ENCODE results near the gene SNAP29. TPM values are rescaled to one million over a fixed set of nuclear protein-coding genes. Genes with fewer than 3 reads are reported as not detected.

SNAP29 gene
- total and polyA plus RNA-seq, 9 of the 15 experiments (the other 6 are each of a cell fraction or from before 2014, with no cell fraction given) = 19.5 to 250 (median 75.9) TPM

DNA sequence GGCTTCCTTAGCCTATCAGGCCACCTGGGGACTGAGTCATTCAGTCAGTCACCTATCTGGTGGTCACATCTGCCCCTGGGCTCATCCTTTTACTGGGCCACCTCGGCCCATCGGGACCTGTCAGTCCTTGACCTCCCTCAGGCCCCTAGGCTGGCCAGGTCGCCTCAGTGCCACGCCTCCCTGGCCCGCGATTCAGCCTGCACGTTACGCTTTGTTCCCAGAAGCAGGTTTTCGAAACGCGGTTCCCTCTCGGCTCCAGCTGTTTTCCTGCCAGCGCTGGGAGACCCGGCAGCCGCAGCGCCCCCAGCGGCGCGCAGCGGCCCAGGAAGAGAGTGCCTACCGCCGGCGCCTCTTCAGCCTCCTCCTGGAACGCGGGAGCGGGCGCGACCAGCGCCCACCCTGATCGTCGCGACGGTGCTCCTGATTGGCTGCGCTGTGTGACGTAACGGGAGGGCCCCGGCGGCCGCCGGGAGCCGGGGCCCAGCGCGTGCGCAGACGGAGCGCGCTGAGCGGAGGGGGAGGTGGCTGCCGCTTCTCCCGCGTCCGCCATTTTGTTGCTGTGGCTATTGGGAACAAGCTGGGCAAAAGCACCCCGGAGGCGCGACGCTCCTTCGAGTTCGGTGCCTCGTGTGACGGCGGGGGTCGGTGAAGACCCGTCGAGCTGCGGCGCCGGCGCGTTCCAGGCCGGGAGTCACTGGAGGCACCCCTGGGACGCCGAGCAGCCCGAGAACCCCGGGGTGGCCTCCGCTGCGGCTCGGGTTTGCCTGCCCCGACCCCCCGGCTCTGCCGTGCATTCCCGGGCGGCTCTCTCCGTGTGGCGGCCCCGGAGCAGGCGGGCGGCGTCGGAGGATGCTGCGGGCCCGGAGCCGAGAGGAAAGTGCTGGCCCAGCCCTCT is 58.4 kb downstream of the SNAP29 start, which contains the start of gene CRKL (continued):
- TF ChIP-seq, protein P1, sequence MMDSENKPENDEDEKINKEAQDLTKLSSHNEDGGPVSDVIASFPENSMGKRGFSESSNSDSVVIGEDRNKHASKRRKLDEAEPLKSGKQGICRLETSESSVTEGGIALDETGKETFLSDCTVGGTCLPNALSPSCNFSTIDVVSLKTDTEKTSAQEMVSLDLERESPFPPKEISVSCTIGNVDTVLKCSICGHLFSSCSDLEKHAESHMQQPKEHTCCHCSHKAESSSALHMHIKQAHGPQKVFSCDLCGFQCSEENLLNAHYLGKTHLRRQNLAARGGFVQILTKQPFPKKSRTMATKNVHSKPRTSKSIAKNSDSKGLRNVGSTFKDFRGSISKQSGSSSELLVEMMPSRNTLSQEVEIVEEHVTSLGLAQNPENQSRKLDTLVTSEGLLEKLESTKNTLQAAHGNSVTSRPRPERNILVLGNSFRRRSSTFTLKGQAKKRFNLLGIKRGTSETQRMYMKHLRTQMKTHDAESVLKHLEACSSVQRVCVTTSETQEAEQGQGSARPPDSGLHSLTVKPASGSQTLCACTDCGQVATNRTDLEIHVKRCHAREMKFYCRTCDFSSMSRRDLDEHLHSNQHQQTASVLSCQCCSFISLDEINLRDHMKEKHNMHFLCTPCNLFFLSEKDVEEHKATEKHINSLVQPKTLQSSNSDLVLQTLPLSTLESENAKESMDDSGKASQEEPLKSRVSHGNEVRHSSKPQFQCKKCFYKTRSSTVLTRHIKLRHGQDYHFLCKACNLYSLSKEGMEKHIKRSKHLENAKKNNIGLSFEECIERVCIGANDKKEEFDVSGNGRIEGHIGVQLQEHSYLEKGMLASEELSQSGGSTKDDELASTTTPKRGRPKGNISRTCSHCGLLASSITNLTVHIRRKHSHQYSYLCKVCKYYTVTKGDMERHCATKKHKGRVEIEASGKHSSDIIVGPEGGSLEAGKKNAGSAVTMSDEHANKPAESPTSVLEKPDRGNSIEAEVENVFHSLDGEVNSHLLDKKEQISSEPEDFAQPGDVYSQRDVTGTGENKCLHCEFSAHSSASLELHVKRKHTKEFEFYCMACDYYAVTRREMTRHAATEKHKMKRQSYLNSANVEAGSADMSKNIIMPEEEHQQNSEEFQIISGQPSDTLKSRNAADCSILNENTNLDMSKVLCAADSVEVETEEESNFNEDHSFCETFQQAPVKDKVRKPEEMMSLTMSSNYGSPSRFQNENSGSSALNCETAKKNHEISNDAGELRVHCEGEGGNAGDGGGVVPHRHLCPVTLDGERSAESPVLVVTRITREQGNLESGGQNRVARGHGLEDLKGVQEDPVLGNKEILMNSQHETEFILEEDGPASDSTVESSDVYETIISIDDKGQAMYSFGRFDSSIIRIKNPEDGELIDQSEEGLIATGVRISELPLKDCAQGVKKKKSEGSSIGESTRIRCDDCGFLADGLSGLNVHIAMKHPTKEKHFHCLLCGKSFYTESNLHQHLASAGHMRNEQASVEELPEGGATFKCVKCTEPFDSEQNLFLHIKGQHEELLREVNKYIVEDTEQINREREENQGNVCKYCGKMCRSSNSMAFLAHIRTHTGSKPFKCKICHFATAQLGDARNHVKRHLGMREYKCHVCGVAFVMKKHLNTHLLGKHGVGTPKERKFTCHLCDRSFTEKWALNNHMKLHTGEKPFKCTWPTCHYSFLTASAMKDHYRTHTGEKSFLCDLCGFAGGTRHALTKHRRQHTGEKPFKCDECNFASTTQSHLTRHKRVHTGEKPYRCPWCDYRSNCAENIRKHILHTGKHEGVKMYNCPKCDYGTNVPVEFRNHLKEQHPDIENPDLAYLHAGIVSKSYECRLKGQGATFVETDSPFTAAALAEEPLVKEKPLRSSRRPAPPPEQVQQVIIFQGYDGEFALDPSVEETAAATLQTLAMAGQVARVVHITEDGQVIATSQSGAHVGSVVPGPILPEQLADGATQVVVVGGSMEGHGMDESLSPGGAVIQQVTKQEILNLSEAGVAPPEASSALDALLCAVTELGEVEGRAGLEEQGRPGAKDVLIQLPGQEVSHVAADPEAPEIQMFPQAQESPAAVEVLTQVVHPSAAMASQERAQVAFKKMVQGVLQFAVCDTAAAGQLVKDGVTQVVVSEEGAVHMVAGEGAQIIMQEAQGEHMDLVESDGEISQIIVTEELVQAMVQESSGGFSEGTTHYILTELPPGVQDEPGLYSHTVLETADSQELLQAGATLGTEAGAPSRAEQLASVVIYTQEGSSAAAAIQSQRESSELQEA (IDR thresholded peaks at IDR 0.05; ENCODE audit: low read depth) = no peak
- TF ChIP-seq TEAD2 (tag; IDR thresholded peaks at IDR 0.05) = no peak
- TF ChIP-seq, protein P2, sequence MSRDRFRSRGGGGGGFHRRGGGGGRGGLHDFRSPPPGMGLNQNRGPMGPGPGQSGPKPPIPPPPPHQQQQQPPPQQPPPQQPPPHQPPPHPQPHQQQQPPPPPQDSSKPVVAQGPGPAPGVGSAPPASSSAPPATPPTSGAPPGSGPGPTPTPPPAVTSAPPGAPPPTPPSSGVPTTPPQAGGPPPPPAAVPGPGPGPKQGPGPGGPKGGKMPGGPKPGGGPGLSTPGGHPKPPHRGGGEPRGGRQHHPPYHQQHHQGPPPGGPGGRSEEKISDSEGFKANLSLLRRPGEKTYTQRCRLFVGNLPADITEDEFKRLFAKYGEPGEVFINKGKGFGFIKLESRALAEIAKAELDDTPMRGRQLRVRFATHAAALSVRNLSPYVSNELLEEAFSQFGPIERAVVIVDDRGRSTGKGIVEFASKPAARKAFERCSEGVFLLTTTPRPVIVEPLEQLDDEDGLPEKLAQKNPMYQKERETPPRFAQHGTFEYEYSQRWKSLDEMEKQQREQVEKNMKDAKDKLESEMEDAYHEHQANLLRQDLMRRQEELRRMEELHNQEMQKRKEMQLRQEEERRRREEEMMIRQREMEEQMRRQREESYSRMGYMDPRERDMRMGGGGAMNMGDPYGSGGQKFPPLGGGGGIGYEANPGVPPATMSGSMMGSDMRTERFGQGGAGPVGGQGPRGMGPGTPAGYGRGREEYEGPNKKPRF (IDR thresholded peaks at IDR 0.05; ENCODE audit: low read depth, low read length) = no peak
- TF ChIP-seq ZNF133 (CRISPR knock-in tag; IDR thresholded peaks at IDR 0.05) = no peak
- TF ChIP-seq ZNF583 (CRISPR knock-in tag; IDR thresholded peaks at IDR 0.05) = no peak
- TF ChIP-seq SAP30 (IDR thresholded peaks at IDR 0.05; ENCODE audit: borderline replicate concordance, insufficient read depth, low read depth, low read length, poor library complexity, severe bottlenecking) = peak; percentile 100
- TF ChIP-seq MTA3 (IDR thresholded peaks at IDR 0.05; ENCODE audit: borderline replicate concordance) = no peak
- TF ChIP-seq, protein P3, sequence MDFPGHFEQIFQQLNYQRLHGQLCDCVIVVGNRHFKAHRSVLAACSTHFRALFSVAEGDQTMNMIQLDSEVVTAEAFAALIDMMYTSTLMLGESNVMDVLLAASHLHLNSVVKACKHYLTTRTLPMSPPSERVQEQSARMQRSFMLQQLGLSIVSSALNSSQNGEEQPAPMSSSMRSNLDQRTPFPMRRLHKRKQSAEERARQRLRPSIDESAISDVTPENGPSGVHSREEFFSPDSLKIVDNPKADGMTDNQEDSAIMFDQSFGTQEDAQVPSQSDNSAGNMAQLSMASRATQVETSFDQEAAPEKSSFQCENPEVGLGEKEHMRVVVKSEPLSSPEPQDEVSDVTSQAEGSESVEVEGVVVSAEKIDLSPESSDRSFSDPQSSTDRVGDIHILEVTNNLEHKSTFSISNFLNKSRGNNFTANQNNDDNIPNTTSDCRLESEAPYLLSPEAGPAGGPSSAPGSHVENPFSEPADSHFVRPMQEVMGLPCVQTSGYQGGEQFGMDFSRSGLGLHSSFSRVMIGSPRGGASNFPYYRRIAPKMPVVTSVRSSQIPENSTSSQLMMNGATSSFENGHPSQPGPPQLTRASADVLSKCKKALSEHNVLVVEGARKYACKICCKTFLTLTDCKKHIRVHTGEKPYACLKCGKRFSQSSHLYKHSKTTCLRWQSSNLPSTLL (IDR thresholded peaks at IDR 0.05) = no peak
- TF ChIP-seq GABPB1 (CRISPR knock-in tag; IDR thresholded peaks at IDR 0.05) = no peak
- no peak for TF ChIP-seq SMAD2 (IDR thresholded peaks at IDR 0.05; ENCODE audit: low read depth, low read length)
- TF ChIP-seq, protein P4, sequence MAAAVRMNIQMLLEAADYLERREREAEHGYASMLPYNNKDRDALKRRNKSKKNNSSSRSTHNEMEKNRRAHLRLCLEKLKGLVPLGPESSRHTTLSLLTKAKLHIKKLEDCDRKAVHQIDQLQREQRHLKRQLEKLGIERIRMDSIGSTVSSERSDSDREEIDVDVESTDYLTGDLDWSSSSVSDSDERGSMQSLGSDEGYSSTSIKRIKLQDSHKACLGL (CRISPR knock-in tag; IDR thresholded peaks at IDR 0.05; ENCODE audit: borderline replicate concordance, poor library complexity, severe bottlenecking) = no peak
- TF ChIP-seq MTF1 (CRISPR knock-in tag; IDR thresholded peaks at IDR 0.05; ENCODE audit: borderline replicate concordance) = no peak
- no peak for TF ChIP-seq CSDE1 (IDR thresholded peaks at IDR 0.05)
- TF ChIP-seq MAFF (IDR thresholded peaks at IDR 0.05; ENCODE audit: low read length) = peak; percentile 49; the same call in 1 of the 2 replicates
